Sigmoid colon (tissue), 4 donors: ENCODE measurements around the gene PDE6C.

Source experiments
- POLR2A ChIP-seq, 2 donors: fragments of 450-650 bp; IDR thresholded peaks; one replicate each; pipeline ENCODE4 v1.6.1; 2016; ENCODE audit warnings: antibody characterized with exemption in 2 of 2, mild to moderate bottlenecking in 2 of 2, moderate library complexity in 2 of 2
- POLR2AphosphoS5 ChIP-seq, 4 donors: sonication (generic); formaldehyde crosslinking; IDR thresholded peaks; one replicate each; pipeline ENCODE4 v1.6.1; 2017; ENCODE audit warnings: antibody characterized with exemption in 4 of 4
- TF ChIP-seq, protein P1 (sequence below), 4 experiments: fragments of 450-650 bp in 3 of 4; fragments of 200-600 bp in 1 of 4; IDR thresholded peaks; one replicate each; pipeline ENCODE4 v1.5.1; 2016 to 2019; ENCODE audit warnings: antibody characterized with exemption in 4 of 4, mild to moderate bottlenecking in 3 of 4, moderate library complexity in 2 of 4

DNA sequence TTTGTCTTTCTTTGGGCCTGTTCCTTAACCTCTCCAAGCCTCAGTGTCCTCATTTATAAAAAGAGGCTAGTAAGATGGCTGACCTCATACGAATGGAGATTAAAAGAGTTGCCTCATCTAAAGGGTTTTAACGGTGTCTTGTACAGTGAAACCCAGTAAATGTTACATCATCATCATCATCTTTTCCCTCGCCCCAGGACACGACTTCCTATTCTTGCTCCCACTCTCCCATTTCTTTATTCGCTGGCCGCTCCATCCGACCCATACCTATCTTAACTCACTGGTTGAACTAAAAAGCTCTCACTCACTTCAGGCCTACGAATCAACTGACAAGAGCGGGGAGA lies 89.5 kb downstream of the PDE6C start:
- TF ChIP-seq, protein P1, sequence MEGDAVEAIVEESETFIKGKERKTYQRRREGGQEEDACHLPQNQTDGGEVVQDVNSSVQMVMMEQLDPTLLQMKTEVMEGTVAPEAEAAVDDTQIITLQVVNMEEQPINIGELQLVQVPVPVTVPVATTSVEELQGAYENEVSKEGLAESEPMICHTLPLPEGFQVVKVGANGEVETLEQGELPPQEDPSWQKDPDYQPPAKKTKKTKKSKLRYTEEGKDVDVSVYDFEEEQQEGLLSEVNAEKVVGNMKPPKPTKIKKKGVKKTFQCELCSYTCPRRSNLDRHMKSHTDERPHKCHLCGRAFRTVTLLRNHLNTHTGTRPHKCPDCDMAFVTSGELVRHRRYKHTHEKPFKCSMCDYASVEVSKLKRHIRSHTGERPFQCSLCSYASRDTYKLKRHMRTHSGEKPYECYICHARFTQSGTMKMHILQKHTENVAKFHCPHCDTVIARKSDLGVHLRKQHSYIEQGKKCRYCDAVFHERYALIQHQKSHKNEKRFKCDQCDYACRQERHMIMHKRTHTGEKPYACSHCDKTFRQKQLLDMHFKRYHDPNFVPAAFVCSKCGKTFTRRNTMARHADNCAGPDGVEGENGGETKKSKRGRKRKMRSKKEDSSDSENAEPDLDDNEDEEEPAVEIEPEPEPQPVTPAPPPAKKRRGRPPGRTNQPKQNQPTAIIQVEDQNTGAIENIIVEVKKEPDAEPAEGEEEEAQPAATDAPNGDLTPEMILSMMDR (IDR thresholded peaks at IDR 0.05) = no peak
- TF ChIP-seq POLR2A (IDR thresholded peaks at IDR 0.05) (no peak), POLR2AphosphoS5 (IDR thresholded peaks at IDR 0.05) (no peak)
